GM19351 (cell line): ENCODE data around the gene SCGN.

Experiments
- ATAC-seq: cut with Tn5 transposase; IDR thresholded peaks from one replicate; pipeline ENCODE4 v1.9.1; 2021; ENCODE audit warnings: mild to moderate bottlenecking, moderate library complexity; ENCODE audit not compliant: unreplicated experiment

SCGN gene

DNA sequence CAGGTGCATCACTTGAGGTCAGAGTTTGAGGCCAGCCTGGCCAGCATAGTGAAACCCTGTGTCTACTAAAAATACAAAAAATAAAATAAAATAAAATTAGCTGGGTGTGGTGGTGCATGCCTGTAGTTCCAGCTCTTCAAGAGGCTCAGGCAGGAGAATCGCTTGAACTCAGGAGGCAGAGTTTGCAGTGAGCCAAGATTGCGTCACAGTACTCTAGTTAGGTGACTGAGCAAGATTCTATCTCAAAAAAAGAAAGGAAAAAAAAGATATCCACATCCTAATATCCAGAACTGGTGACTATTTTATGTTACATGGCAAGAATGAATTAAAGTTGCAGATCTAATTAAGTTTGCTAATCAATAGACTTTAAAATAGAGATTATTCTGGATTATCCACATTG, 32.5 kb downstream of the SCGN start:
- ATAC-seq = no peak

GRCh38 chr6:25685251-25685650, 33.2 kb downstream of the SCGN start:
- no peak for ATAC-seq

DNA sequence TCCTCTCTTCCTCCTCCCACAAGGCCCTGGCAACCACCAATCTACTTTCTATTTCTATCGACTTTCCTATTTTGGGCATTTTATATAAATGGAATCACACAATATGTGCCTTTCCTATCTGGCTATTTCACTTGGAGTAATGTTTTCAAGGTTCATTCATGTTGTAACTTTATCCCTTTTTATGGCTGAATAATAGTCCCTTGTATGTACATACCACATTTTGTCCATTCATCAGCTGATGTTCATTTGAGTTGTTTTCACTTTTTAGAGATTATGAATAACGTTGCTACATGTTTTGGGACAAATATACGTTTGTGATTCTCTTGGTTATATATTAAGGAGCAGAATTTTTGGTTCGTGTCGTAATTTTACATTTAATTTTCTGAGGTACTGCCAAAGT, 33.9 kb downstream of the SCGN start:
- ATAC-seq = no peak

DNA sequence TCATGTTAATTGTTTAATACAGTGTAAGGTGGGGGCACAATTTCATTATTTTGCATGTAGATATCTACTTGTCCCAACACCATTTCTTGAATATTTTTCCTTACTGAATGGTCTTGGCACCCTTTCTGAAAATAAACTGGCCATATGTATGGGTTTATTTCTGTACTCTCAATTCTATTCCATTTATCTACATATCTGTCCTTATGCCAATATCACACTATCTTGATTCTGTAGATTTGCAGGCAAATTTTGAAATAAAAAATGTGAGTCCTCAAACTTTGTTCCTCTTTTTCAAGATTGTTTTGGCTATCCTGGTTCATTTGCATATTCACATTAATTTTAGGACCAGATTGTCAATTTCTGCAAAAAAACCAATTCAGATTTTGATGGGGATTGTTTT, 34.8 kb downstream of the SCGN start:
- no peak for ATAC-seq

DNA sequence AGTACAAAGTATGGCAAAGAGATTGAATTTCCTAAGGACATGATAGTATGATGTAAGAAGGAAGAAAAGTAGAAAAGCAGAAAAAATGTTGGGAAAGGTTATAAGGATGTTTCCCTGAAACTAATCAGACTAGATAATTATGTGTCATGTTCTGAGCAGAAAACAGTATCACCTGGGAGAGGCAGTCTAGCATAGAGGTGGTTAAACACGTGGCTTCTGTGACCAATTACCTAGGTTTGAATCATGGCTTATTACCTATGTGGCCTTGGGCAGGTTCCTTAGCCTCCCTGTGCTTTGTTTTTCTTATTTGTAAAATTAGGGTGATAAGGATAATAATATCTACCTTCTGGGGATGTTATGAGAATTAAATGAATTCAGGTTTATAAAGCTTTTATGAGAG, 38.0 kb downstream of the SCGN start:
- no peak for ATAC-seq

GRCh38 chr6:25691894-25692293, 39.9 kb downstream of the SCGN start:
- ATAC-seq = no peak

- no peak for ATAC-seq
These were observed 40.5 kb downstream of the SCGN start for GRCh38 chr6:25692472-25692871.

DNA sequence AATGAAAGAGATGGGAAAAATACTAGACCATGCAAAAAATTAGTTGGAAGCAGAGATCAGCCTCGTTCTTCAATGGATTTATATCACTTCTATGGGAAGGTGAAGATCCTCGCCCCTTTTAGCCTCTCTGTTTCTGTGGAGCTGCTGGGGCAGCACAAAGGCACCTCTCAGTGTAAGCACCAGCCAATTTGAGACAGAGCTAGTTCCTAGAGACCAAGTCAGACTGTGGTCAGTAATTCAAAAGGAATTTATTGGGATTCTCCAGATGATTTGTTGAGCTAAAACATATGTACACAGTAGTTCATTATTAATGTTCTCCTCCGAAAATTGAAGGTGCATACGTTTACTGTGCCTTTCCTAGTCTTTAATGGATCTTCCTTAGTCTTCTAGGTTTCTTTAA, 42.4 kb downstream of the SCGN start:
- no peak for ATAC-seq

DNA sequence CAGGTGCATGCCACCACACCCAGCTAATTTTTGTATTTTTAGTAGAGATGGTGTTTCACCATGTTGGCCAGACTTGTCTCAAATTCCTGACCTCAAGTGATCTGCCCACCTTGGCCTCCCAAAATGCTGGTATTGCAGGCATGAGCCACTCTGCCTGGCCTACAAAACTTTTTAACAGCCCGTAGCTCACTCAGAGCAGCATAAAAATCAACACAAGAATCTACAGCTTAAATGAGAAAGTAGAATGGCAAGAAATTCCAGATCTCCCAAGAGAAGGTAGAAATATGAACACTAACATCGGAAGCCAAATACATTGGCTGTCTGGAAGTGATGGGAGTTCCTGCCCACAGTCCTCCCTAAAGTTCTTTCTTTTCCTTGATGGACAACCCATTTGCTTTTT, 43.7 kb downstream of the SCGN start:
- ATAC-seq = no peak

GRCh38 chr6:25697537-25698340, 45.7 kb downstream of the SCGN start:
- ATAC-seq = no peak

GRCh38 chr6:25698631-25699030, 46.6 kb downstream of the SCGN start:
- ATAC-seq = no peak

DNA sequence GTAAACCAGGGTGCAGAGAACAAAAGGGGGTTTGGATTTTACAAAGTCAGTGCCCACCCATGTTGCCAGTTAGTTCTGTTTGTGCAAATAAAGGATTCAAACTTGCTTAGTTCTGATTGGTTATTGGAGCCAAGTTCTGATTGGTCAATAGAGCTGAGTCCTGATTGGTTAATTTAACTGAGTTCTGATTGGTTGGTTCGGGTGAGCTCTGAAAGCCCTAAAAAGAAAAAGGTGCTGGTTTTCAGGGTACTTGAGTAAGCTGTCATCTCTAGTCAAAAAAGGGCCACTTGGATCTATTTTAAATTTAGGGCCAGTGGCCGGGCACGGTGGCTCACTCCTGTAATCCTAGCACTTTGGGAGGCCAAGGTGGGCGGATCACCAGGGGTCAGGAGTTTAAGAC, 47.6 kb downstream of the SCGN start:
- no peak for ATAC-seq

DNA sequence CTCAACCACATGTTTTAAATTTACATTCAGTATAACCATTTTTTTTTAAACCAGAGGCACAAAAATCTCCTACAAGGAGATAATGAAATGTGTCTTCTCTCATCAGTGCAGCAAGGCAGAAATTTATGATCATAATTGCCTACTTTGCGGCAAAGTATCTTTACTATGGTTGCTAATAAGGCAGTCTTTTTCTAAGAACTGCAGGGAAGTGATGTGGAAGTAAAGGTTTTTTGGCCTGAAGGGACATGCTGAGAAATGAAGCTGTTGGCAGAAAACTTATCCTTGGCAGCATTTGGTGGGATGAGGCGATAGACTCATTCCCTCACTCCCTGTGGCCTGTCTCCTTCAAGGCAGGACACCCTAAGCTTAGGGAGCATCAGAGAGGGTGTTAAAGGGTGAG, 48.7 kb downstream of the SCGN start:
- no peak for ATAC-seq

GRCh38 chr6:25701807-25702206, 49.8 kb downstream of the SCGN start:
- ATAC-seq = no peak

GRCh38 chr6:25703005-25703404, 51.0 kb downstream of the SCGN start:
- ATAC-seq = no peak

DNA sequence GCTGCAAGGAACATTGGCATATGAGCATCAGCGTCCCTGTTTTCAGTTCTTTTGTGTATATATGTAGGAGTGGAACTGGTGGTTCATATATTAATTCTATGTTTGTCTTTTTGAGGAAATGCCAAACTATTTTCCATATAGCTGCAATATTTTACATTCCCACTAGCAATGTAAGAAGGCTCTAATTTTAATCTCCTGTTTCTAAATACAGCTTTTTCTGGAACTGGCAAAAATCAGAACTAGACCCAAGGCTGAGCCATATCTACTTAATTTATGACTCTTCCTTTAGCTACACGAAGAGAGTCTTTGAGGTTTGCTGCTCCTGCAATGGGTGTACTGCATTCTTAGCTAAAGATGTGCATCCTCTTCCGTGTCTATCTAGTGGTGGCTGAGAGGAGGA, 52.0 kb downstream of the SCGN start:
- no peak for ATAC-seq

DNA sequence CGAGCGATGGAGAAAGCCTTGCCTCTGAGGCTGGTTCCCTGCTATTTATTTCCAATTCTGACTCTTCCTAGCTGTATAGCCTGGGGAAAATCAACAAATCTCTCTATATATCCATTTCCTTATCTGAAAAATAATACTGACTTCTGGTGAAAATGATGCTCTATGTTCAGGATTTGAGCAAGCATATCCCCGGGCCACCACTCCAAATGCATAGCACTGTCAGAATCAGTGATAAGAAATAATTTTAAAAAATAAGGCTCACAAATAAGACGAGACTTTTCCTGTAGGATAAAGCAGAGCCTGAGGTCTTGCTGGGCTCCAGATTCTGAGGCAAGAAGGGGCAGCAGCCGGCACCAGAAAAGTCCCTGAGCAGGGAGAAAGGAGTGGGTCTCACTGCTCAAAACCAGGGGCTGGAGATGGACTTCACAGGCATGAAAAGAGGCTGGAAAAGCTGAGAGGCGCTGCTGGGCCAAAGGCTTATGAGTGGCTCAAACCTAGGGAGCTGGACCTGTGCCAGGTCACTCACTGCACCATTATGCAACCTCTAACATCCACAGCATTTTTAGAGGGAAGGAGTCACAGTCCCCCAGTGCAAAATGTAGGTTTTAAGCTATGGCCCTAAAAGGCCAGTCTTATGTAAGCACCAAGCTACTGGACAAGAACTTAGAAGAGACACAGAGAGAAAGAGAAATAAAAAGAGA, 54.4 kb downstream of the SCGN start:
- no peak for ATAC-seq

DNA sequence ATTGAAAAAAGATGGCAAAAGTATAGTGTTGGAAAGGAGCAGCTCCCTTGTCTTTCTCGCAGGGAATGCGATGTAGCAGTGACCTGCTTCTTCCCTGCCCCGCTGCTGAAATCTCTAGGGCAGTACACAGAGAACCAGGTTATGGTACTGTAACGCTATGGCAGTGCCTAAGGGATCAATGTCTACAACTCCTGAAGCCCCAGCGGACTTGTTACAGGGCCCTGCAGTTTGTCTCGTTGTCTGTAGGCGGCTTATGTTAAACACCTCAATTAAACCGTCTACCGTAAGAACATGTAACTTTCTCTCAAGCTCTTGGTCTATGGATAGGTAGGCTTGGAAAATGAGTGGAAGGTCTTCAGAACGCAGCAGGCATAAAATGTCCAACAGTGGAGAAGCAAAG, 57.7 kb downstream of the SCGN start:
- no peak for ATAC-seq

- no peak for ATAC-seq
These were observed 58.3 kb downstream of the SCGN start for GRCh38 chr6:25710287-25710686.

- ATAC-seq = no peak
These were observed 61.8 kb downstream of the SCGN start for GRCh38 chr6:25713824-25714223.

DNA sequence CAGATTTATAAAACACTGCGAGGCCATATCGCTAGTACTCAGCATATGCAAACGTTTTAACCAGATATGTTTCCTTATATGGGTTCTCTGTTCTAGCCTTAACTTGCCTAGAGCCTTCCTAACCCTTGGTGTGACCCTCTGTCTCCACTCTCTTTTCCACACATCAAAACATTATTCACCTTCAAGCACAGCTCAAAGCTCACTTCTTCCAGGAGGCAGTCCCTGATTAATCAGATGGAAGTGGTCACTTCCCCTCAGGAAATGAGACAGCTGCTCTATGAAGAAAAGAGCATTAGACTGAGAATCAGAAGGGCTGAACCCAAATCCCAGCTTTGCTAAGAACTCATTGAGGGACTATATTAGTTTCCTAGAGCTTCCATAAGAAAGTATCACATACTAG, 62.8 kb downstream of the SCGN start:
- ATAC-seq = no peak

- ATAC-seq = no peak
These were observed 63.8 kb downstream of the SCGN start for GRCh38 chr6:25715794-25716193.
